ENCODE data around the gene APOB.

APOB gene

GRCh38 chr2:21070341-21071257, 26.7 kb upstream of the APOB start:
- TF ChIP-seq CTCF (IDR thresholded peaks at IDR 0.05; ENCODE audit: extremely low read depth, missing control alignments), result no peak
- DNase-seq (ENCODE audit: low spot score), result no peak

GRCh38 chr2:21069746-21070340, 26.0 kb upstream of the APOB start:
- no peak for TF ChIP-seq CTCF (IDR thresholded peaks at IDR 0.05; ENCODE audit: extremely low read depth, missing control alignments)
- no peak for DNase-seq (ENCODE audit: low spot score)

DNA sequence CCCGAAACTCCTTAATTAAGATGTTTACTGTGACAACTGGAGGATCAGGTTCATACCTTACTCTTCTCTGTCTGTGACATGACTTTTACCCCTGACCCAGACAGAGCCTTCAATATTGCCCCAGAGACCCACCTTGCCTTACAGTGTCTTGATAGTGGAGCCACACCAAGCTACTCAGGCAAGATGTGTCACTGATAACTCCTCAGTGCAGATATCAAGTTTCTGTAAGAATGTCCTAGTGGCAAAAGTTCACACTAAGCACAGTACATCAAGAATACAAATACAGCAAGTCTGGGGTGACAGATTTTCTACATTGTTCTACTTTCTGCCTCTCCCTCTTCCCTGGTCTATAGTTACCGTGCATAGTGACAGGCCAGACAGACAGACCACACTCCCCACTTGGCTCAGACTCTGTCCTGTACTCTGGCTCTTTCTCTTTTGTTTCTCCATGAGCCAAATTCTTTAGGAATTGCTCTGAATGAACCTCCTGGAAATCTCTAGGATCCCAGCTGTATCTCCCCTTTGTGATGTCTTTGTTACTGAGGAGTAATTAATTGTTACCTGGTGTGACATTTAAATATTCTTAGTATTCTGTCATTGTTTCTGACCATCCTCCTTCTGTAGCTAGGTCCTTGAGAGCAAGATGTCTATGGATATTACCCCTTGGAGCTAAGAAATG, 24.1 kb upstream of the APOB start:
- TF ChIP-seq CTCF (IDR thresholded peaks at IDR 0.05; ENCODE audit: extremely low read depth, missing control alignments), result no peak
- no peak for DNase-seq (ENCODE audit: low spot score)

DNA sequence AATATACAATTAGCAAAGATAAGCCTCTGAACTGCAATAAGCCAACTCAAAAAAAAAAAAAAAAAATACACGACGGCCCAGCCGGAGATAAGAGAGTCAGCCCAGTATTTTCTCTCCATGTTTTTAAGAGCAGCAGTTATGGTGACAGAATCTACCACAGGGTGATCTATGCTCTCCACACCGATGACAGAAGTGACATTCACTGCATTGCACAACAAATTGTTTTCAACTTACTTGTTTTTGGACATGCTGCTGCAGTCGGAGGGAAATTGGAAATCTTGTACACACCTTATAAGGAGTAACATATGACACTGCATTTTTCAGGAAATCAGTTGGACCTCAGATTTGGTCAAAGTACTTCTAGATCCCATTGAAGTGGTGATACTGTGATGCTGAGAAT, 23.3 kb upstream of the APOB start:
- TF ChIP-seq CTCF (IDR thresholded peaks at IDR 0.05; ENCODE audit: extremely low read depth, missing control alignments), result no peak
- no peak for DNase-seq (ENCODE audit: low spot score)

GRCh38 chr2:21059885-21060610, 16.2 kb upstream of the APOB start:
- DNase-seq (ENCODE audit: low spot score), result no peak
- no peak for TF ChIP-seq CTCF (IDR thresholded peaks at IDR 0.05; ENCODE audit: extremely low read depth, missing control alignments)

DNA sequence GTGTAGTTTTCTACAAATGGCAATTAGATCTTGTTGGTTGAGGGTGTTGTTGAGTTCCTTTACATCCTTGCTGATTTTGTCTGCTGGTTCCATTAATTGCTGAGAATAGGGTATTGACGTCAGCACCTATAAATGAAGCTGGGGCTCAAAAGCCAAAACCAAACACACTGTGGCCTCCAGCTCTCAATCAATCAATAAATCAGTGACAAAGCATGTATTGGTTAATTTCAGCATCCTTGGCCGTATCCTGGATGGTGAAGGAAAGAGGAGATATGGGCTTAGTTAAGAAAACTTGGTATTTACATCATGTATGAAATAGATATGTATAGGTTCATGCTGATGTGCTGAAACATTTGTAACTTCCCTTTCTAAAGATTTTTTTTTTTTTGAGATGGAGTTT, 13.2 kb upstream of the APOB start:
- no peak for DNase-seq (ENCODE audit: low spot score)
- TF ChIP-seq CTCF (IDR thresholded peaks at IDR 0.05; ENCODE audit: extremely low read depth, missing control alignments), result no peak
